Daoy (cell line): Measurements from ENCODE around the gene CPA5. TPM values are rescaled to one million over a fixed set of nuclear protein-coding genes. Genes with fewer than 3 reads are reported as not detected.

Experiments
- DNase-seq: peaks from one replicate; pipeline ENCODE4 v3.0.0-alpha.2; 2015; ENCODE audit warnings: low read depth
- total RNA-seq: library from RNA; depleted of rRNA; stranded (reverse); fragments of >200 nt; shearing (Covaris generic); gene quantifications from 2 replicates; pipeline ENCODE4 v1.2.3, GENCODE V29; 2014; rRNA removed

Gene CPA5
- total RNA-seq, 1 experiment from 2014 or later: 0.06 TPM

GRCh38 chr7:130395421-130395820, 50.8 kb downstream of the CPA5 start:
- DNase-seq: no peak

GRCh38 chr7:130396109-130396508, 51.5 kb downstream of the CPA5 start:
- no peak for DNase-seq

- no peak for DNase-seq
These were observed 52.6 kb downstream of the CPA5 start for GRCh38 chr7:130397051-130397757.

GRCh38 chr7:130397758-130398073, 53.1 kb downstream of the CPA5 start:
- no peak for DNase-seq

GRCh38 chr7:130398526-130399090, 54.0 kb downstream of the CPA5 start:
- DNase-seq: no peak

DNA sequence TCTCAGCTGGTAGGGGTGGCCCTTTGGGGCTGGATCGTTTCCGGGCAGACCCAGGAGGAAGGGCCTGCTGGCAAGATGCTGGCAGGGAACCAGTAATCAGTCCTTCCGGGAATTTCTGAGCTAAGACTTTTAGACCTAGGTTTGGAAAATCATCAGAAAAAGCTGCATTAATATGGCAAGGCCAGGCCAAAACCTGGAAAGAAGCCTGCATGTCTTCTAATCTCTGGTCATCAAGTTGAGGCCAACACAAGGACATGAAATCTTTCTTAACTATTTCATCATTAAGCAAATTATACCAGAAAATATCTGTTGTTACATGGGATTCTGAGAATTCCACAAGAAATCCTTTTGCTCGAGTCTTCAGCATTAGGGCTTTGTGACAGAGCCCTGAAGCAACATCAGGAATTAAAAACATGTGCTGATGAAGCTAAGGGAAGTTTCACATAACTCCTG, 55.5 kb downstream of the CPA5 start:
- no peak for DNase-seq

GRCh38 chr7:130401101-130401500, 56.5 kb downstream of the CPA5 start:
- no peak for DNase-seq

DNA sequence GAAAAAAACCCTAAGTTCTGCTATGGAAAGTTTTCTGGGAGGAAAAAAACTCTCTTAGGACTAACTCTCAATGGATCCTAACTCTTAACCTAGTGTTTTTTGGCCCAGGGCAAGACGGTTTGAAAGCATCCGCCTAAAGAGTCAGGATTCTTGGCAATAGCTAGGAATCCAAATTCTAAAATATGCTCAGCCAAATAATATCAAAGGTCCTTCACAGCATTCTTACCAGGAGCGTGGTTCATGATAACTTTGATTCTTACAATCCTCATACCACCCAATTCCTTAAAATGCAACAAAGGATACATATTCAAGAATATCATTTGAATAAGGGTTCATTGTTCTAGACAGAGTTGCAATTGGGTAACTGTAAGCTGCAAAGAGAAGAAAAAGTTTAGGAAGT, 57.0 kb downstream of the CPA5 start:
- no peak for DNase-seq

DNA sequence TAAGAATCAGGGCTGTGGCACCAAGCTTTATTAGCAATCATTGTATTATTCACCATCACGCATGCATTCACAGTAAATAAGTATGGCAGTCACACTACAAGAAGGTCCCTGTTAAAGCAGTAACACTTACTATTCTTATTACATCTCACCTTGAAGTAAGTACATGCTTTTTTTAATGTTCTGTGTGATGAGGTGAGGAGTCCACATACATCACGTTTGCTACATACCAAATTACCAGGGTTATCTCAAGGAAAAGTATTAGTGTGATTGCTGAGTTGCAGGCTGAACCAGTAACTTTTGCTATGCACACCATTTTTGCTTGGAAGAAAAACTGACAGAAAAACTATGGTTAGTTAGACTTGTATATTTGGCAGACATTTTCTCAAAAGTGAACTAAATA, 60.4 kb downstream of the CPA5 start:
- DNase-seq: no peak

DNA sequence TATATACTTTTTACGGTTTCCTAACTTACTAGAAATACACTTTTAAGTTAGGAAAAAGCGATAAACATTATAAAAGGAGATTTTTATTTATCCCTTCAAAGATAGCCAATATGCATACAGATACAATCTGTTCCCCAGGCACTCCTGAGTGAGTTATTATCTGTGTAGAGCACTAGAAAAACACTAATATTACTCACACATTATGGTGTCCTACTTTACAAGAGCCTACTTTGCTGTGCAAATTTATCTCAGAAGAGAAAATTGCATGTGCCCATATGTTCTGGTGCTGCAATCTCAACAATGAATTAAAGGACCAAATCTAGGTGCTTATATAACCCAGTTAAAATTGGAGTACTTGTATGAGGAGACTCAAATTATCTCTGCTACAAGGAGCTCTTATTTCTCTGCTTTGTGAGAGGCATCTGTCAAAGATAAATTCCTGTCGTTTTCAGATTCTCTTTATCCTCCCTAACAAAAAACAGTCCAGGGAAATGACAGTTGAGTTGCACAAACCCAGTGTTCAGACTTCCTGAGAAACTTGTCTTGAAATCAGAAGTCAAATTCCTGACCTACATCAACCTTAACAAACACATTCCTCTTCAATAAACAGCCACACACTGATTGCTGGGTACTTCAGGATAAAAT, 64.6 kb downstream of the CPA5 start:
- no peak for DNase-seq

GRCh38 chr7:130409712-130410072, 65.1 kb downstream of the CPA5 start:
- DNase-seq: no peak

GRCh38 chr7:130410868-130411541, 66.4 kb downstream of the CPA5 start:
- no peak for DNase-seq

DNA sequence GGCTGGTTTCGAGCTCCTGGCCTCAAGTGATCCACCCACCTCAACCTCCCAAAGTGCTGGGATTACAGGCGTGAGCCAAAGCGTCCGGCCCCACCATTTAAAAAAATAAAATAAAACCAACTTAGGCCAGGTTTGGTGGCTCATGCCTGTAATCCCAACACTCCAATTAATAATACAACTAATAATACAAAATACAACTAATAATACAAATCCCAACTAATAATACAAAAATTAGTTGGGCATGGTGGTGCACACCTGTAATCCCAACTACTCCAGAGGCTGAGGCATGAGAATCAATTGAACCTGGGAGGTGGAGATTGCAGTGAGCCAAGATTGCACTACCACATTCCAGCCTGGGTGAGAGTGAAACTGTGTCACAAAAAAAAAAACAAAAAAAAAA, 68.6 kb downstream of the CPA5 start:
- no peak for DNase-seq

DNA sequence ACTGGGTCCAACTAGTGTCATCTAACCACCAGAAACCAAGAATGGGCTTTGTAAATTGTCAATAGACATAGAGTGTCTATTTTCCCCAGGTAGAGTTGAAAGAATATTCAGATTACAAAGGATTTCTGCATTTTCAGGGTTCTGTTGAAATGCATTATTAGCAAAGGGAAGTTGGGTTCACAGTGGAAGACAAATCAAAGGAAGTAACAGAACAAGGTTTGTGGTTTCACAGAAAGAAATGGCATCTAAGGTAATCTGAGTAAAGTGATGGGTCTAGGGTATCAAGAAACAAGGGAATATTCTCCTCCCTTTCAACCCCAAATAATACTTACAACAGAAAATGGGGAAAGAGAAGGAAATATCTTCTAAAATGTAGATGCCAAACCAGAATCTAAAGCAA, 70.4 kb downstream of the CPA5 start:
- no peak for DNase-seq

- no peak for DNase-seq
These were observed 72.6 kb downstream of the CPA5 start for GRCh38 chr7:130417213-130417612.

GRCh38 chr7:130418306-130418705, 73.7 kb downstream of the CPA5 start:
- no peak for DNase-seq

Other genes with a start within 250 kb of the CPA5 start
- 30.9 and 46.7 TPM in 2 replicates for gene TMEM209, start 139.4 kb upstream of the CPA5 start, total RNA-seq
- not detected in 2 replicates for gene SSMEM1, start 137.0 kb upstream of the CPA5 start, total RNA-seq
- gene CPA2, start 78.0 kb upstream of the CPA5 start, total RNA-seq: 0.11 TPM in 1 of 2 replicates, not detected in the other
- gene CPA4, start 51.7 kb upstream of the CPA5 start, total RNA-seq: 85.6 and 98.8 TPM in 2 replicates
- gene CPA1, start 35.7 kb downstream of the CPA5 start, total RNA-seq: not detected in 2 replicates
- 33.1 and 43.9 TPM in 2 replicates for gene CEP41, start 96.2 kb downstream of the CPA5 start, total RNA-seq
- 566 and 568 TPM in 2 replicates for gene MEST, start 147.3 kb downstream of the CPA5 start, total RNA-seq